ENCODE measurements around the gene PRAME.

PRAME gene

GRCh38 chr22:22587577-22588188 lies 28.6 kb upstream of the PRAME start:
- no peak for TF ChIP-seq CTCF (IDR thresholded peaks at IDR 0.05)

GRCh38 chr22:22584722-22585121 lies 25.7 kb upstream of the PRAME start:
- no peak for TF ChIP-seq CTCF (IDR thresholded peaks at IDR 0.05)

- no peak for TF ChIP-seq CTCF (IDR thresholded peaks at IDR 0.05)
Observed at GRCh38 chr22:22583030-22583429, 24.0 kb upstream of the PRAME start.

- TF ChIP-seq CTCF (IDR thresholded peaks at IDR 0.05) = no peak
Observed at GRCh38 chr22:22579869-22580604, 21.0 kb upstream of the PRAME start.

GRCh38 chr22:22578702-22579424 lies 19.8 kb upstream of the PRAME start:
- no peak for TF ChIP-seq CTCF (IDR thresholded peaks at IDR 0.05)

GRCh38 chr22:22576989-22577427 lies 17.9 kb upstream of the PRAME start:
- no peak for TF ChIP-seq CTCF (IDR thresholded peaks at IDR 0.05)

- TF ChIP-seq CTCF (IDR thresholded peaks at IDR 0.05) = peak; percentile 89
Observed at GRCh38 chr22:22576244-22576988, 17.4 kb upstream of the PRAME start.

All from LNCAP (cell line).